Epidermal melanocyte (primary cell): ENCODE measurements around the gene RBFOX2.
"Not testable (repeated sequence)": the region's sequence is repeated elsewhere in the genome, so short reads cannot be mapped to it uniquely, and the experiment has no call there.

Source experiments
- DNase-seq: peaks from one replicate; pipeline ENCODE4 v3.0.0; 2011; ENCODE audit warnings: low spot score; ENCODE audit not compliant: insufficient read length

Gene RBFOX2

GRCh38 chr22:36008565-36008964, 20.1 kb downstream of the RBFOX2 start:
- DNase-seq = no peak

DNA sequence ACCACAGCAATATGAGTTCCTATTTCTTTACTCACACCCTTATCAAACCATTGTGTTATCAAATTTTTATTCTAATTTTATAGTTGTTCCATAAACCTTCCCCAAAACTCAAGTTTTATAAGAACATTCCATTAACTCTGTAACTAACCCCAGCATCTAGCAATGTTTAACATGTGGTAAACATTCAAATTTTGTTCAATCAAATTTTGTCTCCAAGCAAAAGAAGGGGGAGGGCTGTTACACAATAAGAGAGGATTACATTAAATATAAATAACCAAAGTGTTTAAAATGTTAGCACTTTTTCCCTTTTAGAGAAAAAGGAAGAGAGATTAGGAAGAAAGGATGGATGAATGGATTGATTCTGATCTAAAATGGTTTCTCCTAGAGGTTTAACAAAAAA, 20.5 kb downstream of the RBFOX2 start:
- no peak for DNase-seq

- no peak for DNase-seq
Measured at GRCh38 chr22:36003972-36004674, 24.5 kb downstream of the RBFOX2 start.

DNA sequence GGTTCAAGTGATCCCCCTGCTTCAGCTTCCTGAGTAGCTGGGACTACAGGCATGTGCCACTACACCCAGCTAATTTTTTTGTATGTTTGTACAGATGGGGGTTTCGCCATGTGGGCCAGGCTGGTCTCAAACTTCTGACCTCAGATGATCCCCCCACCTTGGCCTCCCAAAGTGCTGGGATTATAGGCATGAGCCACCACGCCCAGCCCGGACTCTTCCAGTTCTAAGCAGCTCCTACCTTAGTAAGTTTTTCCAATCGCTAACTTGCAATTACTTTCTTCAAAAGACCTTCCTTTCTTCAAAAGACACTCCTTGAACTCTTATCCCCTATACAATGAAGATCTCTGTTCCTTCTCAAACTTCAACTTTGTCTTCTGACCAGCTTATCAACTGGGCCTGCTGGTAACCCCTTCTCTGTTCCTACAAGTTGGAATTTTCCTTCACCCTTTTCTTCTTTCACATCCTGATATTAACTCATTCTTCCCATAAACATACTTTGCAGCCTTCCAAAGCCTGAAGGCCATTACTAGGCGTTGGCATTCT, 25.8 kb downstream of the RBFOX2 start:
- no peak for DNase-seq

DNA sequence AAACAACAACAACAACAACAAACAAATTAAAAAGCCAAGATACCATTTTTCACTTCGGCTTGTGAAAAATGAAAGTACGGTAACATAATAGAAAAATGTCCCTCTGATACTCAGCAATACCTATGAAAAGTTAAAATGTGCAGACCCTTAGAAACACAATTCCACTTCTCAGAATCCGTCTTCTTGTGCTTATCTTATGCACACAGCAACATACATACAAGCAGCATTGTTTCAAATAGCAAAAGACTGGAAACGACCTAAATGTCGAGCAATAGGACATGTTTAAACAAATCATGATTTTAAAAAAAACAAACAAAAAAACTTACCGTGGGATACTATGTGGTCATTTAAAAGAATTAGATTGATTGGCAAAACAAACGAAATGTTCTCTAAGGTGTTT, 26.5 kb downstream of the RBFOX2 start:
- DNase-seq = no peak

DNA sequence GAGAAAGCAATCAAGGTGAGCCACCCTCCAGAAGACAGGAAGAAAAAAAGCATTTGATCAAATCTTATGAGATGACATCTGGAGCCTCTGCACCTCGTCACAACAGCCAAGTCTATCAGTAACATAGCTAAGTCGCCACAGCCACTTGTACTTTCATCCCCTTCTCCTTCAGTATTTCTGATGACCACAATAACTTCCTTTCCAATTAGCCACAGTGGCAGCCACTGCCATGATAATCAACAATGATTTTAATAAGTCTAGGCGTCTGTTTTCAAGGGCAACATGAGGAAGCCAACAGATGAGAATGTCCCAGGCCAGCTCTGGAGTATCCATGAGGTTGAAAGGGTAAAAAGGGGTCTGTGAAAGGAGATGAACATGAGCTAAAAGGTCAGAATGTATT, 29.9 kb downstream of the RBFOX2 start:
- no peak for DNase-seq

GRCh38 chr22:35997438-35997837, 31.2 kb downstream of the RBFOX2 start:
- no peak for DNase-seq

DNA sequence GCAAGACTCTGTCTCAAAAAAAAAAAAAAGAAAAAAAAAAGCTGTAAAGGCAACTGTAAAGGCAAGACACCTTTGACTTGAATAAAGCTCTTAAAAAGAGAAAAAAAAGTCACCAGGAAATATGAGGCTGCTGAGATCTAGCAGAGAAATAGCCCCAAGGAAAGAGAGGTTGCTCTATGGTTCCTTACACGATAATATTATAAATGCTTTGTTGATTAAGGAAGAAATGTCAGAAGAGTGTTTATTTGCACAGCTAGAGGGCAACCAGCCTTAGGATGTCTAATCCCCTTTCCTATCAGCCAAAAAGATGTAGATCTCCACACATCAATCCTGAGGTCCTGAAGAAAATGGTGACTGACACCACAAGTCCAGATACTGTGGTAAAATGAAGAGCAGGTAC, 32.0 kb downstream of the RBFOX2 start:
- peak; percentile 55 for DNase-seq

DNA sequence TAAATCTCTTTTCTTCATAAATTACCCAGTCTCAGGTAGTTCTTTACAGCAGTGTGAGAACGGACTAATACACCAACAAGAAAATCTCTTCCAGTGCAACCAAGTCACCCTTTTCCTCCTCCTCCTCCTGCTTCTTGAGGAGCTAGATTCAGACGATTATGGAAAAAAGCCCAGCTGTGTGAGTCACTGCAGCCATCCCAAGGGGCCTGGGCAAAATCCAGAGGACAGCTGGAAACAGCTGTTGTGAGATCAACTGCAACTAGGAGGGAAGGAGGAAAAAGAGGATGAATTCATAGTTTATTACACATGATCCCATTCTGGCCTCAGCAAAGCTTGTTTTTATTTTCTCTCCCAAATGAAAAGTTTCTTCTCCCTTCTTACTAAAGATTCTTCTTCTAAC, 32.9 kb downstream of the RBFOX2 start:
- peak; percentile 88 for DNase-seq

DNA sequence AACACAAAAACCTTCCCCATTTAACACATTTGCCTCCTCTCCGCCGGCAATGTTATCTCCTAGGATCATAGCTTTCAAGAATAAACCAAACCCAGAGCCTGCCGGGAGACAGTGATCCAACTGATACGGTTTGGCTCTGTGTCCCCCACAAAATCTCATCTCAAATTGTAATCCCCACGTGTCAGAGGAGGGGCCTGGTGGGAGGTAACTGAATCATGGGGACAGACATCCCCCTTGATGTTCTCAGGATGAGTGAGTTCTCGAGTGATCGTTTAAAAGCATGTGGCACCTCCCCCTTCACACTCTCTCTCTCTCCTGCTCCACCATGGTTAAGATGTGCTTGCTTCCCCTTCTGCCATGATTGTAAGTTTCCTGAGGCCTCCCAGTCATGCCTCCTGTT, 33.3 kb downstream of the RBFOX2 start:
- DNase-seq = no peak

DNA sequence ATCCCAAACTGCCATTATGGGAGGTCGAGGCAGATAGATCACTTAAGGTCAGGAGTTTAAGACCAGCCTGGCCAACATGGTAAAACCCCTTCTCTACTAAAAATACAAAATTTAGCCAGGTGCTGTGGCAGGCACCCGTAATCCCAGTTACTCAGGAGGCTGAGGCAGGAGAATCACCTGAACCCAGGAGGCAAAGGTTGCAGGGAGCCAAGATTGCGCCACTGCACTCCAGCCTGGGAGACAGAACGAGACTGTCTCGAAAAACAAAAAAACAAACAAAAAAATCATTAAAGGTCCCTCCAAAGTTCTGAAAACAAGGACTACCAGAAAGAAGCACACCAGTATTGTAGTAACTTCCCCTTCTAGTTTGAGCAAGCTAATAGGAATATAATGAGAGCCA, 34.9 kb downstream of the RBFOX2 start:
- not testable (repeated sequence) for DNase-seq

GRCh38 chr22:35993048-35993714, 35.4 kb downstream of the RBFOX2 start:
- DNase-seq = no peak

GRCh38 chr22:35991168-35991567, 37.5 kb downstream of the RBFOX2 start:
- no peak for DNase-seq

GRCh38 chr22:35988030-35988429, 40.6 kb downstream of the RBFOX2 start:
- no peak for DNase-seq

DNA sequence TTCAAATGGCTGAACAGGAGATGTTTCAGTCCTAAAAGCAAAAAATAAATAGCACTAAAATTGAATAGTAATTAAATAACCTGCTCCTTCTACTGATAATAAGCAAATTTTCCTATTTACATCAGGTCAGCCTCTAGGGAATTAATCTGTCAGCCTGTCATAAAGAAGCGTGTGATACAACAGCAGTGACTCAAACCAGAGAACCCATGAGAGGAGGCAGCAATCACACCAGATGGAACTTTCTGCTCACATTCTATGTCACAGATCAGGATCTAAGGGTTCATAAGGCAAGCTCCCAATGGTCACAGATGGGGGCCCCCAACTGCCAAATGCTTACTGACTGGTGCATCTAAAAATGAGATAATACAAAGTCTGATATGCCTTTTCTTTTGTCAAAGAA, 41.1 kb downstream of the RBFOX2 start:
- no peak for DNase-seq

DNA sequence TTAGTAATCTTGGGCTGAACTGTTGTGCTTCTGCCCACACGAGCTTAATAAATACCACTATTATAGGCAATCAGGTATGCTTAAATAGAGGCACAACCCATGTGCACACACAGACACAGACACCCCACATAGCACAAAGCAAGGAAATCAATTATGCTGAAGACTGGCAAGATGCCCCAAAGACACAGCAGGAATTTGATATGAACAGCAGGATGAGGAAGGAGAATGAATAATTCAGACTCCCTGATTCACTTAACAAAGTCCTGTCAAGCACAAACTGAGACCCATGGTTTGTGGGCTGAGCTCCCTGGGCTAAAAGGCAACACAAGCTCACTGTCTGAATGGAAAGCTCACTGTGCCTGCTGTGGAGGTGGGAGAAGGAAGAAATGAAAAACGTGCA, 42.5 kb downstream of the RBFOX2 start:
- no peak for DNase-seq

DNA sequence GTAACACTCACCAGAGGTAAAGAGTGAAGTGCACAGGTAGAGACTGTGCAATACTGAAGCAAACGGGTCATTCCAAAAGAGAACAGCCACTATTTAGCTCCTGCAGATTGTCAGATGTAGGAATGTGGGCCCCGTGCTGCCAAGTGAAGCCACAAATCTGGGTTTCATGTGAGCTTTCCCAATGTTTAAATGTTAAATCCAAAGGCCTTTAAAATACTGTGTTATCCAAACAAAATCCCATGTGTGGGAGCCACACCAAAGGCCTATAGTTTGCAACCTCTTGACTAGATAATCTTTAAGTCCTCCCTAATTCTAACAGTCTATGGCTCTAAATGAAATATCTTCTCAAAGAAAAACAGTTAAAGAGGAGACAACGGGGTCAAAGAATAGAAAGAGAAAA, 43.3 kb downstream of the RBFOX2 start:
- DNase-seq = no peak

DNA sequence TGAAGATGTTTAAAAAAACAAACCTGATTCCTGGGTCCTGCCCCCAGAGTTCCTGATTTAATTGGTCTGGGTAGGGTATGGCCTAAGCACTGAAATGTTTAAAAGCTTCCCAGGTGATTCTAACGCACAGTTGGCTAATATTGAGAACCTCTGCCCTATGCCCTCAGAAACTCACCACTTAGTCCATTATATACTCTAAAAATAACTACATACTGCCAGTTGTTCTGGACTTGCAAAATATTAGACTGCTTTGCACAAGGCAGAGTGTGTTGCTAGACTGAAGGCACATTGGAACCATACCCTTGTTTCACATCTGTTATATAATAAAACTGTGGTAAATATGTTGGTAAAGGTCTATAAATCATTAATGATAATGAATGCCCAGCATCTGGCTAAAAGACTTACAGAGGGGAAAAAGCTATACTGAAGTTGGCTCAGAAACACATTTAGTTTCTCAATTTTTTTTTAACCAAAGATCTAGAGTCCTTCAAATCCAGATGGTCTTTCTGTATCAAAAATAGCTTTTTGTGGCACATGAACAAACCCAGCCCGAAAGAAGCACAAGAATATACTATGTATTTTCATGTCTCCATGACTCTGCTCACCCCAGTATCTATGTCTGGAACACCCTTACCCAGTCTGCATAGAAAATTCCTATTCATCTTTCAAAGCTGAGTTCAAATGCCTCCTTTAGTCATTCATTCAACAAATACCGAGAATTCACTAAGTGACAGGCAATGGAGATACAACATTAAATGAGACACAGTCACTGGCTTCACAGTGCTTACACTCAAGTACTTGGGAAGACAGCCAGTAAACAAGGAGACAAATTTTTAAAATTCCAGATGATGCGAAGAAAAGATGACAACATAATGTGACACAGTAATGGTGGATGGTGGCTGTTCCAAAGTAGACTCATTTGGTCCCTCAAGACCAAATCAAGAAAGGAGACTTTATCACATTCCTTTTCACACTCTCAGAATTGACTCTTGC, 44.1 kb downstream of the RBFOX2 start:
- DNase-seq = no peak

DNA sequence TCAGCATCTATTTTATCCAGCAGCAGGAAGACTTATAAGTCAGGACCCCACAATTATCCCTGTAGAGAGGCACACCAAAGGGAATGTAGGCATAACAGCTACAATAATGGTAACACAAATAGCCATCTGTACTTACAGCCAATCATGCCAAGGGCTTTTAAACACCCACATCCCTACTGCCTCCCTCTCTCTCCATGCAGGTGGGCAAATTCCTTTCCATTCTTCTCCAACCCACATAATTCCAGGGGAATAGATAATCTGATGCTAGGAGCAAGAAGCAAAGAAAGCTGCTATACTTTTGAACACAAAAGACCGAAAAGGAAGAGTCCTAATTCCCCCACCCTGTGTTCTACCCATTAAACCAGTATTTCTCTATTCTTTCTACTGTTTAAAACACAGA, 46.7 kb downstream of the RBFOX2 start:
- DNase-seq = no peak

- no peak for DNase-seq
Measured at GRCh38 chr22:35978889-35979288, 49.7 kb downstream of the RBFOX2 start.

DNA sequence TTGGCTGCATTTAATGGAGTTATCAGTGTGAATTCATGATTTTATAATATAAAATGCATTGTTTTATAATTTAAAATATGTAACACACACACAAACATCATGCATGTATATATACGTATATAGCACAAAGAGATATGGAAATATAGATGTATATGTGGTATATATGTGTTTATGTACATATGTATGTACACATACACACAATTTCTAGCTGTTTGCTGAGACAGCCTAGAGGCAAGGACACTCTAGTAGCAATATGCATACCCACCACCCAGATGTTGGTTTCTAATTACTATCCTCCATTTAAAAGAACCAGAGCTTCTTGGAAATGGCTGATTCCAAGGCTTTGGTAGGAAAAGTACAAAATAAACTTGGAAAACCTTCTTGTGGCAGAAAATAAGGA, 50.4 kb downstream of the RBFOX2 start:
- DNase-seq = no peak

- DNase-seq = no peak
Measured at GRCh38 chr22:35977136-35977535, 51.5 kb downstream of the RBFOX2 start.
